Measurements from ENCODE around the gene COL28A1.

- TF ChIP-seq, protein P1, sequence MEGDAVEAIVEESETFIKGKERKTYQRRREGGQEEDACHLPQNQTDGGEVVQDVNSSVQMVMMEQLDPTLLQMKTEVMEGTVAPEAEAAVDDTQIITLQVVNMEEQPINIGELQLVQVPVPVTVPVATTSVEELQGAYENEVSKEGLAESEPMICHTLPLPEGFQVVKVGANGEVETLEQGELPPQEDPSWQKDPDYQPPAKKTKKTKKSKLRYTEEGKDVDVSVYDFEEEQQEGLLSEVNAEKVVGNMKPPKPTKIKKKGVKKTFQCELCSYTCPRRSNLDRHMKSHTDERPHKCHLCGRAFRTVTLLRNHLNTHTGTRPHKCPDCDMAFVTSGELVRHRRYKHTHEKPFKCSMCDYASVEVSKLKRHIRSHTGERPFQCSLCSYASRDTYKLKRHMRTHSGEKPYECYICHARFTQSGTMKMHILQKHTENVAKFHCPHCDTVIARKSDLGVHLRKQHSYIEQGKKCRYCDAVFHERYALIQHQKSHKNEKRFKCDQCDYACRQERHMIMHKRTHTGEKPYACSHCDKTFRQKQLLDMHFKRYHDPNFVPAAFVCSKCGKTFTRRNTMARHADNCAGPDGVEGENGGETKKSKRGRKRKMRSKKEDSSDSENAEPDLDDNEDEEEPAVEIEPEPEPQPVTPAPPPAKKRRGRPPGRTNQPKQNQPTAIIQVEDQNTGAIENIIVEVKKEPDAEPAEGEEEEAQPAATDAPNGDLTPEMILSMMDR (IDR thresholded peaks at IDR 0.05) = no peak
- TF ChIP-seq POLR2A (IDR thresholded peaks at IDR 0.05) = no peak
Observed at GRCh38 chr7:7539711-7540110, 4.0 kb upstream of the COL28A1 start.
